ENCODE measurements around the gene RSPO1. TPM values are rescaled to one million over a fixed set of nuclear protein-coding genes. Genes with fewer than 3 reads are reported as not detected.

RSPO1 gene
- total and polyA plus RNA-seq, 2 of the 13 experiments (the other 11 are each of a cell fraction or from before 2014, with no cell fraction given): not detected

DNA sequence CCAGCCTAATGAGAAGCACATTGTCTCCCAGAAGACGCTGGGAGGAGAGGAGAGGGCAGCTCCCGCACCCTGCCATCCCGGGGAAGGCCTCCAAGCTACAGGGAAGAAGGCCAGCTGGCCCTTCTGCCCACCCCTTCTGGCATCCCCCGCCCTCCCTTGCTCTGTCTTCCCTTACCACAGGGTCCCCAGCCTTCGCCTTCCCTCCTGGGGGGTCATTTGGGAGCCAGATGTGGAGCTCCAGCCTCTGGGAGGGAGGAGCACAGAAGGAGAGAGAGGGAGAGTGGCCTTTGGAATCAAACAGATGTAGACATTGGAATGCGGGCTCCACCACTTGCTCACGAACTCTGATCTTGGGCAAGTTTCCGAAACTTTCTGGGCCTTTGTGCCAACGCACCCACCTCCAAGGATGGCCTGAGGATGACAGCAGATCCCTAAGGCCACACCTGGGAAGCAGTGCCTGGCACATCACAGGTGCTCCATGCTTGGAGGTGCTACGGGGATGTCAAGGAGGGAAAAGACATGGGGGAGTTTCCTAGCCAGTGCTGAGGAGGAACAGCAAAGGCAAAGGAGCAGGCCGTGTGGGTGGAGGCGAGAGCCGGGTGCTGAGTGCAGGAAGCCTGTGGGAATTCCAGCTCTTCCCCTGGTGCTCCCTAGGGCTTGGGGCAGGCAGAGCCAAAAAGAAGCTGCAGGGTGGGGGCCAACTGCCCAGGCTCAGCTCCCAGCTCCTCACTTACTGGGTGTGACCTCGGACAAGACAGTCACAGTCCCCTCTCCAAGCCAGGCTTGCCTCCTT, 23.1 kb upstream of the RSPO1 start (continued):
- TF ChIP-seq, protein P1, sequence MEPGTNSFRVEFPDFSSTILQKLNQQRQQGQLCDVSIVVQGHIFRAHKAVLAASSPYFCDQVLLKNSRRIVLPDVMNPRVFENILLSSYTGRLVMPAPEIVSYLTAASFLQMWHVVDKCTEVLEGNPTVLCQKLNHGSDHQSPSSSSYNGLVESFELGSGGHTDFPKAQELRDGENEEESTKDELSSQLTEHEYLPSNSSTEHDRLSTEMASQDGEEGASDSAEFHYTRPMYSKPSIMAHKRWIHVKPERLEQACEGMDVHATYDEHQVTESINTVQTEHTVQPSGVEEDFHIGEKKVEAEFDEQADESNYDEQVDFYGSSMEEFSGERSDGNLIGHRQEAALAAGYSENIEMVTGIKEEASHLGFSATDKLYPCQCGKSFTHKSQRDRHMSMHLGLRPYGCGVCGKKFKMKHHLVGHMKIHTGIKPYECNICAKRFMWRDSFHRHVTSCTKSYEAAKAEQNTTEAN (CRISPR knock-in tag; conservative IDR thresholded peaks at IDR 0.05): no peak
- TF ChIP-seq KLF6 (CRISPR knock-in tag; IDR thresholded peaks at IDR 0.05) (no peak), KLF9 (CRISPR knock-in tag; IDR thresholded peaks at IDR 0.05; ENCODE audit: low read depth) (no peak), AGO2 (optimal IDR thresholded peaks at IDR 0.05; ENCODE audit: low read depth, low read length) (no peak), ZFYVE20 (CRISPR knock-in tag; IDR thresholded peaks at IDR 0.05; ENCODE audit: borderline replicate concordance, low read depth) (no peak), ZNF263 (CRISPR knock-in tag; IDR thresholded peaks at IDR 0.05) (peak; percentile 86), SP1 (IDR thresholded peaks at IDR 0.05) (no peak), SP1 (CRISPR knock-in tag; IDR thresholded peaks at IDR 0.05) (no peak), ZNF720 (CRISPR knock-in tag; IDR thresholded peaks at IDR 0.05) (no peak), ZFP82 (CRISPR knock-in tag; IDR thresholded peaks at IDR 0.05; ENCODE audit: borderline replicate concordance) (no peak), MAF1 (CRISPR knock-in tag; IDR thresholded peaks at IDR 0.05; ENCODE audit: borderline replicate concordance) (no peak)
- TF ChIP-seq, protein P2, sequence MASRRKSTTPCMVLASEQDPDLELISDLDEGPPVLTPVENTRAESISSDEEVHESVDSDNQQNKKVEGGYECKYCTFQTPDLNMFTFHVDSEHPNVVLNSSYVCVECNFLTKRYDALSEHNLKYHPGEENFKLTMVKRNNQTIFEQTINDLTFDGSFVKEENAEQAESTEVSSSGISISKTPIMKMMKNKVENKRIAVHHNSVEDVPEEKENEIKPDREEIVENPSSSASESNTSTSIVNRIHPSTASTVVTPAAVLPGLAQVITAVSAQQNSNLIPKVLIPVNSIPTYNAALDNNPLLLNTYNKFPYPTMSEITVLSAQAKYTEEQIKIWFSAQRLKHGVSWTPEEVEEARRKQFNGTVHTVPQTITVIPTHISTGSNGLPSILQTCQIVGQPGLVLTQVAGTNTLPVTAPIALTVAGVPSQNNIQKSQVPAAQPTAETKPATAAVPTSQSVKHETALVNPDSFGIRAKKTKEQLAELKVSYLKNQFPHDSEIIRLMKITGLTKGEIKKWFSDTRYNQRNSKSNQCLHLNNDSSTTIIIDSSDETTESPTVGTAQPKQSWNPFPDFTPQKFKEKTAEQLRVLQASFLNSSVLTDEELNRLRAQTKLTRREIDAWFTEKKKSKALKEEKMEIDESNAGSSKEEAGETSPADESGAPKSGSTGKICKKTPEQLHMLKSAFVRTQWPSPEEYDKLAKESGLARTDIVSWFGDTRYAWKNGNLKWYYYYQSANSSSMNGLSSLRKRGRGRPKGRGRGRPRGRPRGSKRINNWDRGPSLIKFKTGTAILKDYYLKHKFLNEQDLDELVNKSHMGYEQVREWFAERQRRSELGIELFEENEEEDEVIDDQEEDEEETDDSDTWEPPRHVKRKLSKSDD (CRISPR knock-in tag; IDR thresholded peaks at IDR 0.05; ENCODE audit: low read depth): 0 out of 2 replicates have a peak, but pooled peaks have one; percentile 21
- TF ChIP-seq, protein P3, sequence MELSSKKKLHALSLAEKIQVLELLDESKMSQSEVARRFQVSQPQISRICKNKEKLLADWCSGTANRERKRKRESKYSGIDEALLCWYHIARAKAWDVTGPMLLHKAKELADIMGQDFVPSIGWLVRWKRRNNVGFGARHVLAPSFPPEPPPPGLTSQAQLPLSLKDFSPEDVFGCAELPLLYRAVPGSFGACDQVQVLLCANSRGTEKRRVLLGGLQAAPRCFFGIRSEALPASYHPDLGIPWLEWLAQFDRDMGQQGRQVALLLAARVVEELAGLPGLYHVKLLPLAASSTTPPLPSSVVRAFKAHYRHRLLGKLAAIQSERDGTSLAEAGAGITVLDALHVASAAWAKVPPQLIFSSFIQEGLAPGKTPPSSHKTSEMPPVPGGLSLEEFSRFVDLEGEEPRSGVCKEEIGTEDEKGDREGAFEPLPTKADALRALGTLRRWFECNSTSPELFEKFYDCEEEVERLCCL (CRISPR knock-in tag; IDR thresholded peaks at IDR 0.05; ENCODE audit: borderline replicate concordance): no peak
- TF ChIP-seq, protein P4, sequence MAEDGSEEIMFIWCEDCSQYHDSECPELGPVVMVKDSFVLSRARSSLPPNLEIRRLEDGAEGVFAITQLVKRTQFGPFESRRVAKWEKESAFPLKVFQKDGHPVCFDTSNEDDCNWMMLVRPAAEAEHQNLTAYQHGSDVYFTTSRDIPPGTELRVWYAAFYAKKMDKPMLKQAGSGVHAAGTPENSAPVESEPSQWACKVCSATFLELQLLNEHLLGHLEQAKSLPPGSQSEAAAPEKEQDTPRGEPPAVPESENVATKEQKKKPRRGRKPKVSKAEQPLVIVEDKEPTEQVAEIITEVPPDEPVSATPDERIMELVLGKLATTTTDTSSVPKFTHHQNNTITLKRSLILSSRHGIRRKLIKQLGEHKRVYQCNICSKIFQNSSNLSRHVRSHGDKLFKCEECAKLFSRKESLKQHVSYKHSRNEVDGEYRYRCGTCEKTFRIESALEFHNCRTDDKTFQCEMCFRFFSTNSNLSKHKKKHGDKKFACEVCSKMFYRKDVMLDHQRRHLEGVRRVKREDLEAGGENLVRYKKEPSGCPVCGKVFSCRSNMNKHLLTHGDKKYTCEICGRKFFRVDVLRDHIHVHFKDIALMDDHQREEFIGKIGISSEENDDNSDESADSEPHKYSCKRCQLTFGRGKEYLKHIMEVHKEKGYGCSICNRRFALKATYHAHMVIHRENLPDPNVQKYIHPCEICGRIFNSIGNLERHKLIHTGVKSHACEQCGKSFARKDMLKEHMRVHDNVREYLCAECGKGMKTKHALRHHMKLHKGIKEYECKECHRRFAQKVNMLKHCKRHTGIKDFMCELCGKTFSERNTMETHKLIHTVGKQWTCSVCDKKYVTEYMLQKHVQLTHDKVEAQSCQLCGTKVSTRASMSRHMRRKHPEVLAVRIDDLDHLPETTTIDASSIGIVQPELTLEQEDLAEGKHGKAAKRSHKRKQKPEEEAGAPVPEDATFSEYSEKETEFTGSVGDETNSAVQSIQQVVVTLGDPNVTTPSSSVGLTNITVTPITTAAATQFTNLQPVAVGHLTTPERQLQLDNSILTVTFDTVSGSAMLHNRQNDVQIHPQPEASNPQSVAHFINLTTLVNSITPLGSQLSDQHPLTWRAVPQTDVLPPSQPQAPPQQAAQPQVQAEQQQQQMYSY (CRISPR knock-in tag; IDR thresholded peaks at IDR 0.05): no peak
- TF ChIP-seq, protein P5, sequence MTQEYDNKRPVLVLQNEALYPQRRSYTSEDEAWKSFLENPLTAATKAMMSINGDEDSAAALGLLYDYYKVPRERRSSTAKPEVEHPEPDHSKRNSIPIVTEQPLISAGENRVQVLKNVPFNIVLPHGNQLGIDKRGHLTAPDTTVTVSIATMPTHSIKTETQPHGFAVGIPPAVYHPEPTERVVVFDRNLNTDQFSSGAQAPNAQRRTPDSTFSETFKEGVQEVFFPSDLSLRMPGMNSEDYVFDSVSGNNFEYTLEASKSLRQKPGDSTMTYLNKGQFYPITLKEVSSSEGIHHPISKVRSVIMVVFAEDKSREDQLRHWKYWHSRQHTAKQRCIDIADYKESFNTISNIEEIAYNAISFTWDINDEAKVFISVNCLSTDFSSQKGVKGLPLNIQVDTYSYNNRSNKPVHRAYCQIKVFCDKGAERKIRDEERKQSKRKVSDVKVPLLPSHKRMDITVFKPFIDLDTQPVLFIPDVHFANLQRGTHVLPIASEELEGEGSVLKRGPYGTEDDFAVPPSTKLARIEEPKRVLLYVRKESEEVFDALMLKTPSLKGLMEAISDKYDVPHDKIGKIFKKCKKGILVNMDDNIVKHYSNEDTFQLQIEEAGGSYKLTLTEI (CRISPR knock-in tag; conservative IDR thresholded peaks at IDR 0.05): no peak
- TF ChIP-seq, protein P6, sequence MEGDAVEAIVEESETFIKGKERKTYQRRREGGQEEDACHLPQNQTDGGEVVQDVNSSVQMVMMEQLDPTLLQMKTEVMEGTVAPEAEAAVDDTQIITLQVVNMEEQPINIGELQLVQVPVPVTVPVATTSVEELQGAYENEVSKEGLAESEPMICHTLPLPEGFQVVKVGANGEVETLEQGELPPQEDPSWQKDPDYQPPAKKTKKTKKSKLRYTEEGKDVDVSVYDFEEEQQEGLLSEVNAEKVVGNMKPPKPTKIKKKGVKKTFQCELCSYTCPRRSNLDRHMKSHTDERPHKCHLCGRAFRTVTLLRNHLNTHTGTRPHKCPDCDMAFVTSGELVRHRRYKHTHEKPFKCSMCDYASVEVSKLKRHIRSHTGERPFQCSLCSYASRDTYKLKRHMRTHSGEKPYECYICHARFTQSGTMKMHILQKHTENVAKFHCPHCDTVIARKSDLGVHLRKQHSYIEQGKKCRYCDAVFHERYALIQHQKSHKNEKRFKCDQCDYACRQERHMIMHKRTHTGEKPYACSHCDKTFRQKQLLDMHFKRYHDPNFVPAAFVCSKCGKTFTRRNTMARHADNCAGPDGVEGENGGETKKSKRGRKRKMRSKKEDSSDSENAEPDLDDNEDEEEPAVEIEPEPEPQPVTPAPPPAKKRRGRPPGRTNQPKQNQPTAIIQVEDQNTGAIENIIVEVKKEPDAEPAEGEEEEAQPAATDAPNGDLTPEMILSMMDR (CRISPR knock-in tag; IDR thresholded peaks at IDR 0.05): no peak
